Bronchial epithelial cell (primary cell): ENCODE results near the gene ATCAY. TPM values are rescaled to one million over a fixed set of nuclear protein-coding genes. Genes with fewer than 3 reads are reported as not detected.
"Not testable (repeated sequence)": the region's sequence is repeated elsewhere in the genome, so short reads cannot be mapped to it uniquely, and the experiment has no call there.

Source experiments
- DNase-seq: peaks from one replicate; pipeline ENCODE4 v3.0.0-alpha.2; 2010; ENCODE audit warnings: low read depth
- FAIRE-seq: peaks from 2 replicates; lab custom pipeline; 2011; peaks lifted over from hg19 to GRCh38; lab: Jason Lieb, UNC
- H3K27me3 ChIP-seq: 2 replicates; pipeline ENCODE4 v1.5.1; 2011; ENCODE audit warnings: low read length; ENCODE audit not compliant: control insufficient read depth, insufficient read depth
- H3K36me3 ChIP-seq: 2 replicates; pipeline ENCODE4 v1.5.1; 2011; ENCODE audit warnings: low read length; ENCODE audit not compliant: control insufficient read depth, insufficient read depth
- H3K4me3 ChIP-seq: 2 replicates; pipeline ENCODE4 v1.5.1; 2011; ENCODE audit warnings: mild to moderate bottlenecking, low read depth, low read length, control low read depth
- total RNA-seq: library from RNA; depleted of rRNA; stranded (reverse); fragments of >200 nt; gene quantifications from 2 replicates; pipeline ENCODE4 v1.2.1, GENCODE V29; 2014
- TF ChIP-seq, protein P1 (sequence below): IDR thresholded peaks from 2 replicates; pipeline ENCODE4 v1.5.1; 2011; ENCODE audit warnings: mild to moderate bottlenecking, moderate library complexity, low read length, control low read depth, inconsistent platforms; ENCODE audit not compliant: insufficient read depth, severe bottlenecking

Gene ATCAY
- total RNA-seq, 1 donor from 2014 or later, result not detected

DNA sequence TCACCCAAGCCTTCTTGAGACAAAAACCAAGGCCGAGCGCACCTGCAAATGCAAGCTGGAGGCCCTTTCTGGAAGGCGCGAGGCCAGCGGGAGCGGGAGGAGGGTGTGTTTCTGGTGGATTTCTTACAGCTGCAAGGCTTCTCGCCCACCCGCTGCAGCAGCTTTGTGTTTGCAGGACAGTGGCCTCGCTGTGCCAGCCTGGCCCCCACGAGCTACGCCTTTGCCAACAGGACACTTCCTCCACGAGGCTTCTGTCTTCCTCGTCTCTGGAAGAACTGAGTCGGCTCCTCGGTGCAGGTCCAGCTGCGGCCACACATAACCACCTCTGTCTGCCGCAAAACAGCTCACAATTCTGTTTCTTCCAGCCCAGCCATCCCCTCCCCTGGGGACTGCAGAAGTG, 10.1 kb downstream of the ATCAY start:
- Histone ChIP-seq H3K4me3 (no peak overlapping the region), H3K27me3 (no peaks in the 10 kb centered on the region), H3K36me3 (no peaks in the 10 kb centered on the region)
- no peak for DNase-seq
- FAIRE-seq, result no peak
- TF ChIP-seq, protein P1, sequence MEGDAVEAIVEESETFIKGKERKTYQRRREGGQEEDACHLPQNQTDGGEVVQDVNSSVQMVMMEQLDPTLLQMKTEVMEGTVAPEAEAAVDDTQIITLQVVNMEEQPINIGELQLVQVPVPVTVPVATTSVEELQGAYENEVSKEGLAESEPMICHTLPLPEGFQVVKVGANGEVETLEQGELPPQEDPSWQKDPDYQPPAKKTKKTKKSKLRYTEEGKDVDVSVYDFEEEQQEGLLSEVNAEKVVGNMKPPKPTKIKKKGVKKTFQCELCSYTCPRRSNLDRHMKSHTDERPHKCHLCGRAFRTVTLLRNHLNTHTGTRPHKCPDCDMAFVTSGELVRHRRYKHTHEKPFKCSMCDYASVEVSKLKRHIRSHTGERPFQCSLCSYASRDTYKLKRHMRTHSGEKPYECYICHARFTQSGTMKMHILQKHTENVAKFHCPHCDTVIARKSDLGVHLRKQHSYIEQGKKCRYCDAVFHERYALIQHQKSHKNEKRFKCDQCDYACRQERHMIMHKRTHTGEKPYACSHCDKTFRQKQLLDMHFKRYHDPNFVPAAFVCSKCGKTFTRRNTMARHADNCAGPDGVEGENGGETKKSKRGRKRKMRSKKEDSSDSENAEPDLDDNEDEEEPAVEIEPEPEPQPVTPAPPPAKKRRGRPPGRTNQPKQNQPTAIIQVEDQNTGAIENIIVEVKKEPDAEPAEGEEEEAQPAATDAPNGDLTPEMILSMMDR, result no peak

DNA sequence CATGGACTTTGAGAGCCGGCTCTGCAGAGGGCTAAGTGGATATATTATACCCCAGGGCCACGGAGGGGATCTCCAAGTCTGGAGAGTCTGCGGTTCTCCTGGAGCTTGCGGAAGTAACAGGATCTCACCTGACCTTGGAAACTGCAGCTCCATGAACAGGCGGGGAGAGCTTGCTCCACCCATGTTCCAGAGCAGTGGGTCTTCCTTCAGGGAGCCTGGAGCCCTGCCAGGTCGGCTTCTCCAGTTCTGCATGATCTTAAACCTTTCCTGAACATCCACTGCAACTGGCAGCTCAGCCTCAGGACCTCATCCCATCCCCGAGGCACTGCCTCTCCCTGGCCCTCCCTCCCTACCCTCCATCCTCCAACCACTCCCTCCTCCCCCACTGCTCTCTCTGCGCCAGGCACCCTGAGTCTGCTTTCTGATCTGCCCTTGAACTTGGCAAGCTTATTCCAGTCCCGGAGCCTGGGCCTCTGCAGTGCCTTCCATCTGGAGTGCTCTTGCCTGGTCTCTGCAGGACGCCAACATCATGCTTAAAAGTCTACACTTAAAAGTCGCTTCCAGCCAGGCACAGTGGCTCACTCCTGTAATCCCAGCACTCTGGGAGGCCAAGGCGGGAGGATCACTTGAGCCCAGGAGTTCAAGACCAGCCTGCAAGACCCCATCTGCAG, 13.2 kb downstream of the ATCAY start:
- Histone ChIP-seq H3K36me3 (no peaks in the 10 kb centered on the region), H3K4me3 (no peak overlapping the region), H3K27me3 (no peaks in the 10 kb centered on the region)
- TF ChIP-seq, protein P1, result no peak
- no peak for FAIRE-seq
- DNase-seq, result no peak

DNA sequence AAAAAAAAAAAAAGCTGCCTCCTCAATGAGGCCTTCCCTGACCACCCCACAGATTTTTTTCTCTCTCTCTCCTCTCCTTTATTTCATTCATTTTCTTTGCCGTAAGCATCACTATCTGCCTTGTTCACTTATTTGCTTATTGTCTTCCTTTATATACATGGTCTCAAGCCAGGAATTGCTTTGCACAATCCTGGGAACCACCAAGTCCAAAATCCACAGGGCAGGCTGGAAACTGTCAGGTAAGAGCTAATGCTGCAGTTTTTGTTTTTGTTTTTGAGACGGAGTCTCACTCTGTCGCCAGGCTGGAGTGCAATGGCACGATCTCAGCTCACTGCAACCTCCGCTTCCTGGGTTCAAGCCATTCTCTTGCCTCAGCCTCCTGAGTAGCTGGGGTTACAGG, 14.5 kb downstream of the ATCAY start:
- DNase-seq, FAIRE-seq, H3K27me3 ChIP-seq, H3K4me3 ChIP-seq, H3K36me3 ChIP-seq: not testable (repeated sequence)

DNA sequence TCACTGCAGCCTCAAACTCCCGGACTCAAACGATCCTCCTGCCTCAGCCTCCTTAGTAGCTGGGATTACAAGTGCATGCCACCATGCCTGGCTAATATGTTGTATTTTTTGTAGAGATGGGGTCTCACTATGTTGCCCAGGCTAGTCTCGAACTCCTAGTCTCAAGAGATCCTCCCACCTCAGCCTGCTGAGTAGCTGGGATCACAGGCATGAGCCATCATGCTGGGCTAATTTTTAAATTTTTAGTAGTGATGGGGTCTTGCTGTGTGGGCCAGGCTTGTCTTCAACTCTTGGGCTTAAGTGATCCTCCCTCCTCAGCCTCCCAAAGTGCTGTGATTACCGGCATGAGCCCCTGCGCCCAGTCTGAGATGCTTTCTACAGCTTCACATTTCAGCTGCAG, 15.3 kb downstream of the ATCAY start:
- H3K36me3 ChIP-seq, result no peaks in the 10 kb centered on the region
- FAIRE-seq, result no peak
- DNase-seq, result no peak
- TF ChIP-seq, protein P1, result no peak
- no peak overlapping the region for H3K4me3 ChIP-seq
- H3K27me3 ChIP-seq, result no peaks in the 10 kb centered on the region

DNA sequence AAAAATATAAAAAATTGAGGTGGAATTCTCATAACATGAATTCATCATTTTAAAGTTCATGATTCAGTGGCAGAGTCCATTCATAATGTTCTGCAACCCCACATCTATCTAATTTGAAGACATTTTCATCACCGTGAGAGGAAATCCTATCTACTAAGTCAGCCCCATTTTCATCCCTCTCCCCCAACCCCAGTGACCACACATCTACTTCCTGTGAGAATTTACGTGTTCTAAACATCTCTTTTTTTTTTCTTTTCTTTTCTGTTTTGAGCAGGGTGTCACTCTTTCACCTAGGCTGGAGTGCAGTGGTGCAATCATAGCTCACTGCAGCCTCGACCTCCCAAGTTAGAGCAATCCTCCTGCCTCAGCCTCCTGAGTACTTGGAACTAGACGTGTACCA, 17.5 kb downstream of the ATCAY start:
- H3K27me3 ChIP-seq, result no peaks in the 10 kb centered on the region
- H3K4me3 ChIP-seq, result no peak overlapping the region
- TF ChIP-seq, protein P1, result no peak
- DNase-seq, result no peak
- H3K36me3 ChIP-seq, result no peaks in the 10 kb centered on the region
- FAIRE-seq, result no peak

DNA sequence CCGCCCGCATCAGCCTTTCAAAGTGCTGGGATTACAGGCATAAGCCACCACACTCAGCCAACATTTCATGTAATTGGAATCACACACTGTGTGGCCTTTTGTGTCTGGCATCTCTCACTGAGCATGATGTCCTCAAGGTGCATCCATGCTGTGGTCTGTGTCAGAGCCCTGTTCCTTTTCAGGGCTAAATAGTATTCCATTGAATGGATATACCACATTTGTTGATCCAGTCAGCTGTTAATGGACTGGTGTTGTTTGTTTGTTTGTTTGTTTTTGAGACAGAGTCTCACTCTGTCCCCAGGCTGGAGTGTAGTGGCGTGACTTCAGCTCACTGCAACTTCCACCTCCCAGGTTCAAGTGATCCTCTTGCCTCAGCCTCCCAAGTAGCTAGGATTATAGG, 17.9 kb downstream of the ATCAY start:
- TF ChIP-seq, protein P1, result no peak
- Histone ChIP-seq H3K27me3 (no peaks in the 10 kb centered on the region), H3K4me3 (no peak overlapping the region), H3K36me3 (no peaks in the 10 kb centered on the region)
- FAIRE-seq, result no peak
- DNase-seq, result no peak
